OCI-LY3 (cell line): ENCODE measurements around the gene TMEM259.

Source experiments
- H2AFZ ChIP-seq: fragments of 200-600, 300-600 bp; shearing (Covaris generic); 2 replicates; pipeline ENCODE4 v1.6.0; 2014; ENCODE audit warnings: antibody characterized with exemption, low read depth, low read length
- H3K27ac ChIP-seq: fragments of 200-600, 300-600 bp; sonication (generic); 2 replicates; pipeline ENCODE4 v1.5.1; 2014; ENCODE audit warnings: mild to moderate bottlenecking, low read length, moderate library complexity, mixed read lengths
- H3K27me3 ChIP-seq: fragments of 200-600, 300-600 bp; sonication (generic); 2 replicates; pipeline ENCODE4 v1.6.1; 2014; ENCODE audit warnings: low read depth, low read length, mixed read lengths
- H3K36me3 ChIP-seq: fragments of 200-600, 300-600 bp; sonication (generic); replicated peaks from 2 replicates; pipeline ENCODE3; 2014; ENCODE audit warnings: low read depth, low read length, mixed read lengths
- H3K4me1 ChIP-seq: fragments of 300-600, 200-600 bp; sonication (generic); 2 replicates; pipeline ENCODE4 v1.6.1; 2014; ENCODE audit warnings: low read length, mixed read lengths
- H3K4me2 ChIP-seq: fragments of 200-600, 300-600 bp; sonication (generic); 2 replicates; pipeline ENCODE4 v1.6.1; 2014; ENCODE audit warnings: low read length, mixed read lengths
- H3K4me3 ChIP-seq: fragments of 300-600, 200-600 bp; sonication (generic); 2 replicates; pipeline ENCODE4 v1.5.1; 2014; ENCODE audit warnings: antibody characterized with exemption, mild to moderate bottlenecking, low read length, moderate library complexity
- H3K79me2 ChIP-seq: fragments of 300-600, 200-600 bp; shearing (Covaris generic); 2 replicates; pipeline ENCODE4 v1.6.1; 2014; ENCODE audit warnings: mild to moderate bottlenecking, low read length, mixed read lengths
- H3K9ac ChIP-seq: fragments of 300-600, 200-600 bp; shearing (Covaris generic); 2 replicates; pipeline ENCODE4 v1.6.0; 2014; ENCODE audit warnings: mild to moderate bottlenecking, low read length, moderate library complexity
- H3K9me3 ChIP-seq: fragments of 200-600, 300-600 bp; shearing (Covaris generic); 2 replicates; pipeline ENCODE4 v1.6.1; 2014; ENCODE audit warnings: low read length, mixed read lengths; ENCODE audit not compliant: insufficient read depth
- H4K20me1 ChIP-seq: fragments of 200-600, 300-600 bp; sonication (generic); 2 replicates; pipeline ENCODE4 v1.6.1; 2016; ENCODE audit warnings: low read length, mixed read lengths; ENCODE audit not compliant: insufficient read depth
- EZH2phosphoT487 ChIP-seq: fragments of 200-600 bp; shearing (Covaris generic); IDR thresholded peaks from 2 replicates; pipeline ENCODE4 v1.6.1; 2018; ENCODE audit warnings: antibody characterized with exemption, mixed run types, low read depth
- TF ChIP-seq, protein P1 (sequence below): fragments of 200-600, 300-600 bp; sonication (generic); IDR thresholded peaks from 2 replicates; pipeline ENCODE4 v1.5.1; 2014; ENCODE audit warnings: antibody characterized with exemption, low read length, low read depth

The TMEM259 gene

GRCh38 chr19:1018932-1019615 is 1.8 kb downstream of the TMEM259 start:
- Histone ChIP-seq H3K27ac (peak overlapping the region; percentile 76), H2AFZ (no peak overlapping the region)

GRCh38 chr19:1018393-1018792 is 2.5 kb downstream of the TMEM259 start:
- Histone ChIP-seq H4K20me1 (peaks cover 70% of the 10 kb centered on the region), H3K4me1 (peaks cover 37% of the 10 kb centered on the region), H3K4me3 (peak overlapping the region; percentile 92; the same call in 1 of the 2 replicates), H3K36me3 (peaks cover 17% of the 10 kb centered on the region), H3K9me3 (no peaks in the 10 kb centered on the region), H3K4me2 (peak overlapping the region; percentile 38), H3K9ac (no peak overlapping the region), H3K79me2 (peaks cover 76% of the 10 kb centered on the region), H2AFZ (no peak overlapping the region), H3K27me3 (no peaks in the 10 kb centered on the region), H3K27ac (no peak overlapping the region)
- no peak for TF ChIP-seq EZH2phosphoT487
- TF ChIP-seq, protein P1, sequence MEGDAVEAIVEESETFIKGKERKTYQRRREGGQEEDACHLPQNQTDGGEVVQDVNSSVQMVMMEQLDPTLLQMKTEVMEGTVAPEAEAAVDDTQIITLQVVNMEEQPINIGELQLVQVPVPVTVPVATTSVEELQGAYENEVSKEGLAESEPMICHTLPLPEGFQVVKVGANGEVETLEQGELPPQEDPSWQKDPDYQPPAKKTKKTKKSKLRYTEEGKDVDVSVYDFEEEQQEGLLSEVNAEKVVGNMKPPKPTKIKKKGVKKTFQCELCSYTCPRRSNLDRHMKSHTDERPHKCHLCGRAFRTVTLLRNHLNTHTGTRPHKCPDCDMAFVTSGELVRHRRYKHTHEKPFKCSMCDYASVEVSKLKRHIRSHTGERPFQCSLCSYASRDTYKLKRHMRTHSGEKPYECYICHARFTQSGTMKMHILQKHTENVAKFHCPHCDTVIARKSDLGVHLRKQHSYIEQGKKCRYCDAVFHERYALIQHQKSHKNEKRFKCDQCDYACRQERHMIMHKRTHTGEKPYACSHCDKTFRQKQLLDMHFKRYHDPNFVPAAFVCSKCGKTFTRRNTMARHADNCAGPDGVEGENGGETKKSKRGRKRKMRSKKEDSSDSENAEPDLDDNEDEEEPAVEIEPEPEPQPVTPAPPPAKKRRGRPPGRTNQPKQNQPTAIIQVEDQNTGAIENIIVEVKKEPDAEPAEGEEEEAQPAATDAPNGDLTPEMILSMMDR, result no peak

More at GRCh38 chr19:1018932-1019615, 1.8 kb downstream of the TMEM259 start:
- Histone ChIP-seq H3K9ac (peak overlapping the region; percentile 96), H3K4me2 (peak overlapping the region; percentile 89), H3K36me3 (peaks cover 11% of the 10 kb centered on the region), H3K79me2 (peaks cover 69% of the 10 kb centered on the region), H3K27me3 (no peaks in the 10 kb centered on the region), H3K4me1 (peaks cover 37% of the 10 kb centered on the region), H3K4me3 (peak overlapping the region; percentile 92), H4K20me1 (peaks cover 63% of the 10 kb centered on the region), H3K9me3 (no peaks in the 10 kb centered on the region)
- TF ChIP-seq EZH2phosphoT487, result no peak
- TF ChIP-seq, protein P1, result no peak

DNA sequence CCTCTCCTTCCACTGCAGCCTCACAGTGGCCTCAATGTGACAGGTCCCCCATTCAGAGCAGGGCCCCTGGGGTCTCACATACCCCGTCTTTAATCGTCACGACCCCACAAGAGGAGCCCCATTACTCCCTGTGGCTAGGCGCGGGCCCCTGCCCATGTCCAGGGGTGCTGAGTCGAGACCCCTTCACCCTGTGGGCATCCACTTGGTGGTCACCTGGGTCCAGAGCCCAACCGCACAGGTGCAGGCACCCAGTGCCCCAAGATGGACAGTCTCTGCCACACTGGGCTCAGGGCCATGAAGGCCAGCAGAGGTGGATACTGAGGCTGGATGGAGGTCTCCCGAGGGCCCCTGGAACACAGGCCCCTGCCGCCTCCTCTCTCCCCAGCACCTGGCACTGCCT is 3.0 kb downstream of the TMEM259 start:
- peaks cover 81% of the 10 kb centered on the region for H3K79me2 ChIP-seq
- TF ChIP-seq EZH2phosphoT487, result no peak
- TF ChIP-seq, protein P1, result no peak
- H3K27me3 ChIP-seq, result no peaks in the 10 kb centered on the region
- 0 out of 2 replicates have a peak overlapping the region, but pooled peaks have one; percentile 5 for H3K9ac ChIP-seq
- peaks cover 71% of the 10 kb centered on the region for H4K20me1 ChIP-seq
- H3K36me3 ChIP-seq, result peaks cover 21% of the 10 kb centered on the region
- H3K27ac ChIP-seq, result no peak overlapping the region
- peak overlapping the region; percentile 19; the same call in 1 of the 2 replicates for H3K4me3 ChIP-seq
- H3K4me2 ChIP-seq, result peak overlapping the region; percentile 38
- H3K4me1 ChIP-seq, result peaks cover 37% of the 10 kb centered on the region
- no peaks in the 10 kb centered on the region for H3K9me3 ChIP-seq
- no peak overlapping the region for H2AFZ ChIP-seq

DNA sequence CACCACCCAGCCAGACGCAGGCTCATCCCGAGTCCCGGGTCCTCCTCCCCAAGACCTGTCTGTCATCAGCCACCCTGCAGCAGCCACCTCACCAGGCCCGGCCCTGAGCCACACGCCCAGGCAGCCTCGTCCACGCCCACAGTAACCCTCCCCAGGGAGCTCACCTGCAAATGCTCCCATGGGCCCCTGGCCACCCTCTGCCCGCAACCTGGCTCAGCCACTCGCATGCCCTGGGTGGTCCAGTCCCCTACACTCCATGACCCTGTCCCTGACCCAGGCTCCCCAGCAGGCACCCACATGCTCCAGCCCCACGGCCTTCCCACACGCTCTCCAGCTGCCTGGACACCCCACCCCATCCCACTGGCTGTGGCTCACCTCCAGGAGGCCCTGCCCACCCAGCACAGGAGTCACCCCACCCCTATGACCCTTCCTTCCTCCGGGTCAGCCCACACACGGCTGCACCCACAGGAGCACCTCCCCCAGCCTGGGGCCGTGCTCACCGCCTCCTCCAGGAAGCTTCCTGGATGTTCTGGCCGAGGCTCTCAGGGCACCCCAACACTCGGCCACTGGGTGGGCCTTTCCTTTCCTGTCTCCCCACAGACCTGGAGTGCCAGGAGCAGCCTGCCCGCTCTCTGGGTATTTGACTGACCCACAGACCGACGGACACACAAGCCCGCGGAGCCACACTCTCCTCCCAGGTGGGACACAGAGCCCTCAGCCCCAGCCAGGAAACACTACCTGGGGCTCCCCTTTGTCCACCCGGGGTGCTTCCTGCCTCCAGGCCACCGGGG is 3.6 kb downstream of the TMEM259 start:
- Histone ChIP-seq H4K20me1 (peaks cover 71% of the 10 kb centered on the region), H2AFZ (no peak overlapping the region), H3K4me3 (peak overlapping the region; percentile 19; the same call in 1 of the 2 replicates), H3K4me1 (peaks cover 37% of the 10 kb centered on the region), H3K27me3 (no peaks in the 10 kb centered on the region), H3K4me2 (peak overlapping the region; percentile 38), H3K27ac (0 out of 2 replicates have a peak overlapping the region, but pooled peaks have one; percentile 7), H3K9me3 (no peaks in the 10 kb centered on the region), H3K36me3 (peaks cover 24% of the 10 kb centered on the region), H3K79me2 (peaks cover 82% of the 10 kb centered on the region), H3K9ac (peak overlapping the region; percentile 5; the same call in 1 of the 2 replicates)
- no peak for TF ChIP-seq EZH2phosphoT487
- TF ChIP-seq, protein P1, result no peak
